Retinal pigment epithelial cell (primary cell): ENCODE measurements around the gene RPRML.
A peak's percentile ranks its signal among the peaks of the same experiment; 100 is the strongest.

Experiments used
- DNase-seq: peaks from one replicate; pipeline ENCODE4 v3.0.0-alpha.2; 2010; ENCODE audit warnings: low read depth
- H3K4me3 ChIP-seq: 2 replicates; pipeline ENCODE4 v1.5.1; 2011; ENCODE audit warnings: mild to moderate bottlenecking, low read length, control low read depth, moderate library complexity
- TF ChIP-seq, protein P1 (sequence below): conservative IDR thresholded peaks from 2 replicates; pipeline ENCODE4 v1.5.1; 2011; ENCODE audit warnings: low read depth, low read length, control low read depth, inconsistent platforms

RPRML gene

DNA sequence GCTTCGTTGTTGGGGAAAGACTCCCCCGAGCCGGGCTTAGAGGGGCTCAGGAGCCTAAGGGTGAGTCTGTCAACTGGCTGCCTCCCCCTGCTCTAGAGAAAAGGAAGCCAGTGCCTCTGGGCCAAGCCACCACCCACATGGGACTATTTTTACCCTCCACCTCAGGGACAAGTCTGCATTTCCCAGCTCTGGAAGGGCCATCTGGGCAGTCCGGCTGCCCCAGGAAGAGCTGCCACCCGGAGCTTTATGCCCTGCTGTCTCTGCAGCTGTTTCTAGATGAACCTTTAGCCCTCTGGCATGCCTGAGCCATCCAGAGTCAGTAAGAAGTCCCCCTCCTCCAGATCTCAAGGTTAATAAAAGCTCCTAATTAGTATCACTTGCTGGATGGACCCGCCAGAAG, 5.3 kb upstream of the RPRML start:
- TF ChIP-seq, protein P1, sequence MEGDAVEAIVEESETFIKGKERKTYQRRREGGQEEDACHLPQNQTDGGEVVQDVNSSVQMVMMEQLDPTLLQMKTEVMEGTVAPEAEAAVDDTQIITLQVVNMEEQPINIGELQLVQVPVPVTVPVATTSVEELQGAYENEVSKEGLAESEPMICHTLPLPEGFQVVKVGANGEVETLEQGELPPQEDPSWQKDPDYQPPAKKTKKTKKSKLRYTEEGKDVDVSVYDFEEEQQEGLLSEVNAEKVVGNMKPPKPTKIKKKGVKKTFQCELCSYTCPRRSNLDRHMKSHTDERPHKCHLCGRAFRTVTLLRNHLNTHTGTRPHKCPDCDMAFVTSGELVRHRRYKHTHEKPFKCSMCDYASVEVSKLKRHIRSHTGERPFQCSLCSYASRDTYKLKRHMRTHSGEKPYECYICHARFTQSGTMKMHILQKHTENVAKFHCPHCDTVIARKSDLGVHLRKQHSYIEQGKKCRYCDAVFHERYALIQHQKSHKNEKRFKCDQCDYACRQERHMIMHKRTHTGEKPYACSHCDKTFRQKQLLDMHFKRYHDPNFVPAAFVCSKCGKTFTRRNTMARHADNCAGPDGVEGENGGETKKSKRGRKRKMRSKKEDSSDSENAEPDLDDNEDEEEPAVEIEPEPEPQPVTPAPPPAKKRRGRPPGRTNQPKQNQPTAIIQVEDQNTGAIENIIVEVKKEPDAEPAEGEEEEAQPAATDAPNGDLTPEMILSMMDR, result no peak
- H3K4me3 ChIP-seq, result no peak overlapping the region
- no peak for DNase-seq

DNA sequence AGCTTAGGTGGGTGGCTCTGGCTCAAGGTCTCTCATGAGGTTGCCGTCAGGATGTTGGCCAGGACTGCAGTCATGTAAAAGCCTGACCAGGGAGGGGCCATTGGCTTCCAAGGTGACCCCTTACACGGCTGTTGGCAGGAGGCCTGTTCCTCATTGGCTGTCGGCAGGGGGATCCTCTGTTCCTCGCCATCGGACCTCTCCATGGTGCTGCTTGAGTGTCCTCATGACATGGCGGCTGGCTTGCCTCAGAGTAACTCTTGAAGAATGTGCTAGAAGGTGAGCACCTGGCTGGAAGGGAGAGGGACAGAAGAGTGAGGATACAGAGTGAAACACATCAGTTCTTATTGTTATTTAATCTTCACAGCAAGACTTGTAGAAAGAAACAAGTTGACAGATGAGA, 4.7 kb upstream of the RPRML start:
- TF ChIP-seq, protein P1, result no peak
- no peak overlapping the region for H3K4me3 ChIP-seq
- no peak for DNase-seq

DNA sequence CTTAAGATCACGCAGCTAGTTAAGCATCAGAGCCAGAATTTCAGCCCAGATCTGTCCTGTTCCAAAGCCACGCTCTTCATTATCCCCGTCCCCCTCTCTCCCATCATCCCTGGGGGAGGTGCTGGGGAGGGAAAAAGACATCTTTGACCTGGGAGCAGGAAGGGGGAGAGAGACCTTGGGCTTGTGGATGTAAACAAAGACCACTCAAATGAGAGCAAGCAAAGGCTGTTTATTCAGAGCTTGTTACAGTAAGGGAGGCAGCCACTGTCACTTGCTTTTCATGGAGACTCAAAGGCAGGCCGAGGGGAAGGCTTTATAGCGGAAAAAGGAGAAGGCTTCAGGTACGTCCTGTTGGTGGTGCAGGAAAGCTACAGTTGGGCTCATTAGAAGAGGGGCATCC, 3.5 kb upstream of the RPRML start:
- H3K4me3 ChIP-seq, result no peak overlapping the region

DNA sequence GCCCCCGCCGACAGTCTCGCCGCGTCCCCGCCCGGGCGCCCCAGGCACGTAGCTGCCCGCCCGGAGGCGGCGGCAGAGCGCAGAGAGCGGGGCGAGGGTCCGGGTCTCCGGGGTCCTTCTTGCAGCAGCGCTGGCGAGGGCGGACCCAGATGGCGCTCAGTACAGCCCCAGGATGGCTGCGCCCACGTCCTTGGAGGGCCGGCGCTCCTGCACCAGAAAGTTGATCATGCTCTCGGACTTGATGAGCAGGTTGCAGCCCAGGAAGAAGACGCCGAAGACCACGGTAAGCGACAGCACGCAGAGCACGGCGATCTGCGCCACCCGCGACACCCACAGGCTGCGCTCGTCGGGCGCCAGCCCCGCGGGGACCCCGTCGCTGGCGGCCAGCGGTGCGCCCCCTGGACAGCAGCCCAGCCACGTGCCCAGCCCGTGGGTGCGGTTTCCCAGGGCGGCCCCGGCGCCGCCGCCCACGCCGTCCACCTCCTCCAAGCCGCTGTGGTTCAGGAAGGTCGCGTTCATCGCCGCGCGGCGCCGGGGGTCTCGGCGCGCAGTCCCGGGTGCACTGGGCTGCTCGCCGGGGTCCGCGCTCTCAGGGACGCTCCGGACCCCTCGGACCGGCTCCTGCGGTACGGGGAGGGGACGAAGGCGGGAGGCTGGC, 435 bp downstream of the RPRML start:
- DNase-seq, result no peak
- peak overlapping the region; percentile 23 for H3K4me3 ChIP-seq
- TF ChIP-seq, protein P1, result no peak

More for the DNA sequence above, 3.5 kb upstream of the RPRML start:
- TF ChIP-seq, protein P1, result no peak
- DNase-seq, result no peak

DNA sequence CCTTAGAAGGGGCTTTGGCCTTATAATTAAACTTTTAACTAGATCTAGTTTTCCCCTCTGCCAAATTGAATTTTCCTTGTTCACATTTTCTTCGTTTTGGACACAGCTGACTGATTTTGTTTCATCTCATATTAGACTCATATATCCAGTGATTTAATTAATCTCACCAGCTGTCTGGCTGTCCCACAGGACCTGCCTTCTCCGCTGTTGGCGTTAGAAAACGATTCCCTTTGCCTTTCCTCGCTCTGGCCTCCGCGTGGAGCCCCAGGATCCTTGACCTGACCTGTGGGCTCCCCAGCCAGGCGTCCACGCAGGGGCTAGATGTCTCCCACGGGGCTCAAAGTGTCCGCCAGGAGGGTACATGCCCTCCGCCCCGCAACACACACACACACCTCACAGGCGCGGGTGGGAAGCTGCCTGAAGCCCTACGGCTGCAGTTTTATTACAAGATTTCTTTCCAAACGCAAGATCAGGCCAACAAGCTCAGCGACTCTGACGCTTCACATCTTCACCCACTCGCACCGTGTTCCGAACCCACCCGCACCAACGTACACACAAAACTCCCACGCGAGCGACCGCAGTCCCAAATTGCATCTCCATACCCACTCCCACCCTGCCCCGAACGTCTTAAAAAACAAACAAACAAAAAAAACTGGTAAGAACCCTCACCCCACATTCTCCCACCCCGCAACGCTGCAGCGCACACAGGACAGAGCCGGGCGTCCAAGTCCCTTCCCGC, 1.1 kb downstream of the RPRML start:
- TF ChIP-seq, protein P1, result no peak
- no peak for DNase-seq
- no peak overlapping the region for H3K4me3 ChIP-seq

DNA sequence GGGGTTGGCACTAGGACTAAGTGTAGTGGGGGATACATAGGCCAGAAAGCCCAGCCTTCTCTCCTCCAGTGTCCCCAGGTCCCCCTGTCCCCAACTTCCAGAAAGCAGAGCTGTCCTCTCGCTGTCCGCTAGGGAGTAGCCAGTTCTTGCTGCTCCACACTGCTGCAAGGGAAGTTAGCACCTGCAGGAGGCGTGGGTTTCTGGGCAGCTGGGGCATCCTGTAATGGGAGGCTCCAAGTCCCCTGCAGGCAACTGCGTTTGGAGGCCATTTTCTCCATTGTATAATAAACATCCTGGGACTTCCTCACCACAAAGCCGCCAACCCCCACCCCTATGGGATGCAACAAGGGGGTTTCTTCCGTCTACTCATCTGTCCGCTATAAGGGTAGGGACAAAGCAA, 1.7 kb downstream of the RPRML start:
- no peak overlapping the region for H3K4me3 ChIP-seq
- TF ChIP-seq, protein P1, result peak; percentile 62
- DNase-seq, result no peak
